T-helper 17 cell (primary cell): Measurements from ENCODE around the gene FST. TPM values are rescaled to one million over a fixed set of nuclear protein-coding genes. Genes with fewer than 3 reads are reported as not detected.

Experiments used
- ATAC-seq: fragments of 150-1000 bp; cut with Tn5 transposase; 2 replicates; pipeline ENCODE4 v1.10.0; 2021; ENCODE audit warnings: mild to moderate bottlenecking, moderate library complexity
- DNase-seq, 3 donors: peaks; one replicate each; pipeline versions ENCODE4 v3.0.0 to v3.0.0-alpha.2; 2020 to 2021
- H3K9me3 ChIP-seq: one replicate; pipeline ENCODE4 v1.7.0; 2013; ENCODE audit warnings: low read length, mild to moderate bottlenecking; ENCODE audit not compliant: control insufficient read depth, poor library complexity, severe bottlenecking
- H3K27ac Mint-ChIP-seq: one replicate; pipeline ENCODE4 v1.8.0; 2022; ENCODE audit warnings: mild to moderate bottlenecking, moderate library complexity, mixed read lengths
- H3K27me3 Mint-ChIP-seq: one replicate; pipeline ENCODE4 v1.8.0; 2022; ENCODE audit warnings: mixed read lengths
- H3K36me3 Mint-ChIP-seq: one replicate; pipeline ENCODE4 v1.8.0; 2022; ENCODE audit warnings: low read depth, mixed read lengths
- H3K4me1 Mint-ChIP-seq: one replicate; pipeline ENCODE4 v1.8.0; 2022; ENCODE audit warnings: mild to moderate bottlenecking, mixed read lengths
- H3K4me3 Mint-ChIP-seq: one replicate; pipeline ENCODE4 v1.8.0; 2022; ENCODE audit warnings: mild to moderate bottlenecking, moderate library complexity, mixed read lengths
- total RNA-seq, 4 donors: library from RNA in 2 of 4; stranded (reverse) in 2 of 4; gene quantifications; one replicate each; pipeline ENCODE4 v1.2.3 and lab custom pipeline; 2022 to 2026

FST gene
- total RNA-seq, 2 donors from 2014 or later, result 0.73 TPM; not detected in 1

GRCh38 chr5:53508125-53508524, 27.7 kb downstream of the FST start:
- ATAC-seq, result no peak
- H3K27ac Mint-ChIP-seq, result no peak overlapping the region

GRCh38 chr5:53512539-53512938, 32.1 kb downstream of the FST start:
- ATAC-seq (no peak), DNase-seq (no peak)
- Mint-ChIP-seq H3K27ac (no peak overlapping the region), H3K4me1 (no peaks in the 10 kb centered on the region), H3K4me3 (no peak overlapping the region), H3K36me3 (no peaks in the 10 kb centered on the region), H3K27me3 (peaks cover 6% of the 10 kb centered on the region)
- H3K9me3 ChIP-seq, result no peaks in the 10 kb centered on the region

More at GRCh38 chr5:53508125-53508524, 27.7 kb downstream of the FST start:
- Mint-ChIP-seq H3K4me3 (no peak overlapping the region), H3K27me3 (peaks cover 8% of the 10 kb centered on the region), H3K4me1 (no peaks in the 10 kb centered on the region), H3K36me3 (no peaks in the 10 kb centered on the region)
- H3K9me3 ChIP-seq, result no peaks in the 10 kb centered on the region
- DNase-seq, result no peak

GRCh38 chr5:53515988-53516387, 35.6 kb downstream of the FST start:
- no peak overlapping the region for H3K27ac Mint-ChIP-seq
- no peaks in the 10 kb centered on the region for H3K4me1 Mint-ChIP-seq
- DNase-seq (no peak), ATAC-seq (no peak)
- H3K27me3 Mint-ChIP-seq, result peaks cover 25% of the 10 kb centered on the region
- no peaks in the 10 kb centered on the region for H3K9me3 ChIP-seq
- H3K36me3 Mint-ChIP-seq, result no peaks in the 10 kb centered on the region
- no peak overlapping the region for H3K4me3 Mint-ChIP-seq

- Mint-ChIP-seq H3K36me3 (no peaks in the 10 kb centered on the region), H3K27me3 (peaks cover 25% of the 10 kb centered on the region), H3K4me1 (no peaks in the 10 kb centered on the region), H3K27ac (no peak overlapping the region), H3K4me3 (no peak overlapping the region)
- DNase-seq (no peak), ATAC-seq (no peak)
- H3K9me3 ChIP-seq, result no peaks in the 10 kb centered on the region
Observed at GRCh38 chr5:53520813-53521212, 40.4 kb downstream of the FST start.

Other genes starting within 250 kb of the FST start
- gene NDUFS4, start 80.0 kb downstream of the FST start, total RNA-seq, result 10 to 100 TPM; 23.3 to 24.4 TPM